T-helper 22 cell (primary cell): ENCODE measurements around the gene FAT3.

ENCODE experiments used
- DNase-seq: peaks from one replicate; pipeline ENCODE4 v3.0.0-alpha.2; 2020; ENCODE audit warnings: low read depth

Gene FAT3

DNA sequence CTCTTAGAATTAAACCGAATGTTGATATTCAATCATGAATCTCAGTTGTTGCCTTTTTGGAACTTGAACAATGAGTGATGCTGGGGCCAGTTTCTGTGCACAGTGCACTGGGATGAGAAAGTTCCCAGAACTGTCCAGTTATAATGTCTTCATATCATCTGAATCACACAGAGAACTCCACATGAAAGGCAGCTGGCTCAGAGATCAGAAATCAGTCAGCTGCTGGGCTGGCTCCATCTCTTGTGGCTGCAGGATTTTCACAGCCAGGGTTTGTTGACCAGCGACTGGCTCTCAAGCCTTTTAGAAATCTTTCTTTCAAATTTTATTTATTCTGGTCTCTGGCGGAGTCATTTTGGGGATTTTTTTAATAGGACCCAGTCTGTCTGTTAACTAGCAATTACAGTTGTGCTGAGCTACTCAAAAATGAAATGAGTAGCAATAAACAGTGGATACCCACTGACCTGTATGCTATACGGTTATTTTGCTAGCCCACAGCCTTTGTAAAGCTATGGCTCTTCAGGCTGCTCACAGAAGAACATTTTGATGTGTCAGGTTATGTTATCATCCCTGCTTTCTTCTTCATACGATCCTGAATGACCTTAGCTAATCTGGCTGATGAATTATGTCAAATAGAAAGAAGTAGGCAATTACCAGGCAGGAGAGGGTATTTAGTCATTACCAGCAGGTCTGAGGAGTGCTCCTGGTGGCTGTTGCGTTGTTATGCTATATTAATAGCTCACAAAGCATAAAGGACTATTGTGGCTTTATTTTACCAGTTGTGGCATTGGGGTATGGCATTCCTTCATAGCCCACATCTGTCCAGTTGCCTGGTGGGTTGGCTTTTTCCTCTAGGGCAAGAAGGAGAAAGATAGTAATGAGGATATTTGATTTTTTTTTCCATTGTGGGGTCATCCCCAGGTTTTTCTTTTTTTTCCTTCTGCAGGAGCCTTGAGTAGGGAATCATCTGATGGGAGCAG, 3.6 kb downstream of the FAT3 start:
- DNase-seq, result no peak

DNA sequence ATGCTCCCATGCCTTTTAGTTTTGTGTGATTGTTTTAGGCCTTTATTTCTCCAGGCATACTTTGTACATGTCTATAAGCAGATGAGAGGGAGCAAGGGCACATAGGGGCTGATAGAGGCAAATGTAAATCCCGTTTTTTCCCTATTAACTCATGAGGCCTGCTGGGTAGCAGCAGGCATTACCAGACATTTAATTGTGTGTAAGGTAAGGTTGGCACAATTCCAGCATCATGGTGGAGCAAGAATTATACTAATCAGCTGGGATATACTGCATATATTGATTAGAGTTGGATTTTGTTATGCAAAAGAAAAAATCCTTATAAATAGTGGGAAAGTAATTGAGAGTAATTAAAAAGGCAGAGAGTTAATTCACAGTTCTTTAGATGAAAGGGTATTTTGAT, 12.2 kb downstream of the FAT3 start:
- no peak for DNase-seq

DNA sequence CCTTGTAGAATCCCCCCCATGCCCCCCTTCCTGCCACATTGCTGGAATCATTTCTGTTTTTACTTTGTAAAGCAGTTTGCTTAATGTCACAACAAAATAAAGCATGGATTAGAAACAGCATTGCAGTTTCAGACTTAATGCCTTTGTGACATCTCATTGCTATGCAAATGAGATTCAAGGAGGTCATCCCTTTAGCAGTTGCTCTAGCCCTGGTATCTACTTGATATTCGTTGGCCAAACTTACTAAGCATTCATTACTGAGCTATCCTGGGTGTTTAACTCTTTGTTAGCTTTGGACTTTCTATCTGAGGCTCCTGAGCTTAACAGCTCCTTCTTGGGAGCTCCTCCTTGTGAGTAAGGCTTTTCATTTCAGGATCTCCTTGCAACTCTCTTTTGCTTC, 16.3 kb downstream of the FAT3 start:
- no peak for DNase-seq

DNA sequence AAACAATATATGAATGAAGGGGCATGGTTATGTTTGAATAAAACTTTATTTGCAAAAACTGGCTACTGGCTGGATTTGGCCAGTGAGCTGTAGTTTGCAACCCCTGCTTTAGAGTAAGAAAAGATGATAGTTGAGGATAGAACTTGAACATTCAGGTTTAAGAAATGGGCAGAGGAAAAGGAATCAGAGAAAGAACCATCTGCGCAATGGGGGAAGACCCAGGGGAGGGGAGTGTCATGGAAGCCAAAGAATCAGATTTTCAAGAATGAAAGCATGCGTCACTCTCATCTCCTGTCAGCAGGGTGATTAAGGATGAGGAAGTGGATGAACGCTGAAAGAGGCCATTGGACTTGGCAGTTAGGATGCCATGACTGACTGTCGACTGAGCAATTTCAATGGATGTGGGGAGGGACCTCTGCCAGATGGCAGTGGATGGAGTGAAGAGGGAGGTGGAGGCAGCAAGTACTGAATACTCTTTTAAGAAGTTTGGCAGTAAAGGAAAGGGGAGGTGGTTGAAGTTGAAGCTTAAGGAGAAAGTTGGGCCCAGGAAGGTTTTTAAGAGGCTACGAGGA, 21.2 kb downstream of the FAT3 start:
- DNase-seq, result no peak

DNA sequence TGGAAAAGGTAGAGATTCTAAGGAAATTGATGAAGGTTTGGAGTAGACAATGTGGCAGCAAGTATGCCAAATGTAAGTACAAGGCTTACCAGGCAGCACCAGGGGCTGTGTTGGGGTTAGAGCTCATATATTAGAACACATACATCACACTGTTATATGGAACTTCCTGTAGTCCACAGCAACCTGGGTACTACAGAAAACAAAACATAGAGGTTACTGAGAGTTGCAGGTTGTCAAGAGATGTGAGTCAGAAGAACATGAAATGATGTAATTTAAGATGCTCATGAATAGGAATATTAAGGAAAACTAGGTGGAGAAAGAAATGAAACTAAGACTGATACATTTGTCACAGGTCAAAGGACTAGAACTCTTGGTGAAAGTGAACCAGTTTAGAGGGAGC, 22.0 kb downstream of the FAT3 start:
- no peak for DNase-seq

DNA sequence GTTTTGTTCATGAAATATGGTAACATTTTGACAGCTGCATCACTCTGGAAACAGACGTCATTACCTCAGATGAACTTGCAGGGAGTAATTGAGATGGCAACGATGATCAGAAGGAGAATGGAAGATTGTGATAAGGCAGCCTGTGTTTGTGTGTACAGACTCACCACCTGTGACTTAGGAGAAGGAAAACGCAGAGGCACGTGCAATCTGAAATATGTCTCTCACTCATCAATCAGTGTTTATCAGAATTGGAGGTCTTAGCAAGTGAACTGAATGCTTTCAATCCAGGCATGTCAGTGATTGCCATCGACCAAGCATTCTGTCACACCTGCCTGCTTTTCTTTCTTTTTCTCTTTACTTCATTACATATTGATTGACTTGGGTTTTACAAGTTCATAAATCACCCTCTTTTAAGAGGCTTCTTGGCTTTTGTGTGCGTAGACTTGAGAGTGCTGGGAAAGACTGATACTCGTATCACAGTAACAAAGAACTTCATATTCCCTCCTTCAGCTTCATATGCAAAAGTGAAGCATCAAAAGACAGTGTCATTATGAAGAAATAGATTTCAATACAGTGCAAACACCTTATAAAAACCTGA, 24.6 kb downstream of the FAT3 start:
- no peak for DNase-seq

DNA sequence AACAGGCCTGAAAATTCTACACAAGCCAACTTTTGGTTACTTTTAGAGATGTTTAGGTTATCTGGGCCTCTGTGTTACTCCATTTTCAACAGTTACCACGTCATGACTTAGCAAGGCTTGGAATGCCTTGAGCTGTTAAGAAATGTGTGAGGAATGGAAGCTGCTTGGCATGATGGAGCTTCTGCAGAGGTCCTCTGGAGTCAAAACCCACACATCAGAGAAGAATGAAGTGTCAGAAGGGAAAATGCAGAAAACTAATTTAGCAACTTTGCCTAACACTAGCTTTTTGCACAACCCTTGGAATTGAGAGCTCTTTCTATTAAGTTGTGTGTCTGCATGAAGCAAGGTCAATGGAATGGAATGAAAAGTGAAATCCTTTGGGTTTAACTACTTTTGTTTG, 27.4 kb downstream of the FAT3 start:
- no peak for DNase-seq

DNA sequence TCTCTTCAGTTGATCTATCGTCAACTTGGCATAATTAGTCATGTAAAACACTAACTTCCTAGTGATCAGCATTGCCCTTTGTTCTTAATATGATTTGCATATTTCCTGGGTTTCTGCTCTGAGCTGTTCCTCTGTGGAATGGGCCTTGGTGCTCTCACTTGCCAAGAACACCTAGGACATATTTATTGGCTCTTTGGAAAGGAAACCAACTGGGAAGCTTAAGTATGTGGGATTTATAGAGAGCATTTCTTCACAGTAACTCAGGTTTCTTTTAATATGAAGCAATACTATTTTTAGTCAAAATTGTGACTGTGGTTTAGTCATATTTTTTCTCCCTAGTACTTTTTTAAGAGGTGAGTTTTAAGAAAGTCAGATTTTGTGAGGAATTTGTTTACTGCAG, 28.8 kb downstream of the FAT3 start:
- DNase-seq, result no peak

DNA sequence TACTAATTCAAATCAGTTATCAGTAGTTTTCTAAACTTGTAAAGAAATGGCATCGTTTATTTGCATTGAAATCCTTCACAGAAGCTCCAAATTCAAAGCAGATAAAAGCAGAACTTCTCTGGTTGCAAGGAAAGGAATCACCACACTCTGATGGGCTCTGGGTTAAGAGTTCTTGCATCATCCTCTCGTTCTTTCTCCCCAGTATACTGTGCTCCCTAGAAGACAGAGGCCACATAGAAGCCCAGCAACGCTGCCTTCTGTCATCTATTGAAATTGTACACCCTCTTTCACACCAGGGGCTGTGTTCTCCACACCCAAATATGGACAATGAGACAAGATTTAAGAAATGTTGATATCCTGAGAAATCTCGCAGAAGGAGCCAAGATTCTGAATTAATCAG, 29.3 kb downstream of the FAT3 start:
- no peak for DNase-seq

GRCh38 chr11:92257536-92257935, 32.9 kb downstream of the FAT3 start:
- DNase-seq, result no peak

DNA sequence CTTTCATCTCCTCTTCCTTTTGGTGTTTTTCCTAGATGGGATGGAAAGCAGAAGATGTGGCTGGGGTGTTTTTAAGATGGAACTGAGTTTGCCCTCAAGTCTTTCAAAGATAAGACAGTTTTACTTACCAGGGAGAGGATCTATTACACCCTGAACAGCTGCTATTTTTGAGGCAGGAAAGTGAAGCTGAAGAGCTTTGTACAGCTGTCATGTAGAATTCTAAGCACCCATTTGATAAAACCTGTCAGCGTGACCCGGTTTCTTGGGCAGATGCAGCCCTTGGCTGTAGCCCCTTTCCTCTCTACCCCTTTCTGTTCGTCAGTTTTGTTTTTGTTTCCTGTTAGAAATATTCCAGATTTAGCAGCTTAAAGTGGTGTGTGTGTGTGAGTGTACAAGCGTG, 35.2 kb downstream of the FAT3 start:
- no peak for DNase-seq

DNA sequence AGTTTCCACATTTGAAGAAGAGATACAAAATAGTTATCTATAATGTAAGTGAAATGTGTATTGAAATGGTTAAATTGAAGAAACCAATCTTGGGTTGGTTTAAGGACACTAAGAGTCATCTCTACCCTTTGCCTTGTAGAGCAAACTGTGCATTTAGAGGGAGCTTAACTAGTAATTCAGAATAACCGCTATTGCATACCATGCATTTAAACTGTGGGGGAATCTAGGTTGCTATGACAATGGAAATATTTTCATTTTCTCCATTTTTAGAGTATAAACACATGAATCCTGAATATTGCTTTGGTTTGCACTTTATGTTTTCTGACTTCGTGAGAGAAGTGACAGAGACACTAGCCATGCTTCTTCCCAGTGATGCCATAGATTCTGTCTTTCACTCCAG, 39.7 kb downstream of the FAT3 start:
- no peak for DNase-seq

- DNase-seq, result no peak
Observed at GRCh38 chr11:92266806-92267205, 42.2 kb downstream of the FAT3 start.

GRCh38 chr11:92267278-92267677, 42.7 kb downstream of the FAT3 start:
- DNase-seq, result no peak

- no peak for DNase-seq
Observed at GRCh38 chr11:92267968-92268367, 43.4 kb downstream of the FAT3 start.

DNA sequence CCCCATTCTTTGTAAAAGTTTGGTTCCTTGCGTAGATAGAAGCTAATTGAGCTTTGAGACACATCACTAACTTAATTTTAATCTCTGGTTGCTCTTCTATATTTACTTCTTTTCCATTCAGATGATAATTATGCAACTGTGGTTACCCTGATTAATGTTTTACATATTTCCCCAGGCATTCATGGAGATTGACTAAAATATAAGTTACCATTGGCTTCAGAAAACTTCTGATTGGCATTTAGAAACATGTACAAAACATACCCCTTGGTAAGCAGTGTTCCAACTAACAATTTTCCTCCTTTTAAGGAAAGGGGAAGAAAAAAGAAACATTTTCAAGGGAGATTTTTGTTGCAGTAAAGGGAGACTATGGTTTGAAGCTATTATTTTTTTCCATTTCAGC, 43.9 kb downstream of the FAT3 start:
- DNase-seq, result no peak

GRCh38 chr11:92269021-92269420, 44.4 kb downstream of the FAT3 start:
- no peak for DNase-seq

- no peak for DNase-seq
Observed at GRCh38 chr11:92269841-92270240, 45.2 kb downstream of the FAT3 start.

DNA sequence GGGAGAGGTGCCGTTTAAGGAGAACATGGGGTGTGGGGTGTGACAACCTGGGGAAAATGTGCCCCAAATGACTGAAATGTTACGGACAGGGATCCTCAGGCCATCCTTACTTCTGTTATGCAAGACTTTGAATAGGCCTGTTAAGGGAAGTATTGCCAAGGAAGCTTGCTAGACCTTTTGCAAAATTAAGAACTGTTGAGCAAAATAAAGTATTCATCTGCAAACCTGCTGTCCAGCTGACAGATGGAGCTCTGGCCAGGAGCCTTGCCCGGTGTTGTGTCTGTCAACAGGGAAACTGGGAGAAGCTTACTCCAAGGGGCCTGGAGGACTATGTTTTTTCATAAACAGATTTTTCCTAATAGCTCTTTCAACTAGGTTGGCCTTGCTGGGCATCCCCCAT, 48.0 kb downstream of the FAT3 start:
- no peak for DNase-seq
